Measurements from ENCODE around the gene TOM1L1. TPM values are rescaled to one million over a fixed set of nuclear protein-coding genes. Genes with fewer than 3 reads are reported as not detected.

TOM1L1 gene
- total and polyA plus RNA-seq, 7 experiments from 2014 or later: 0.19 TPM; not detected in 6

GRCh38 chr17:54991567-54991966 is 90.9 kb downstream of the TOM1L1 start:
- Histone ChIP-seq H3K4me3 (ENCODE audit: low read length) (no peak overlapping the region), H3K9me3 (ENCODE audit: control insufficient read depth in 2 of 3, low read length in 3 of 3) (no peaks in the 10 kb centered on the region), H3K27me3 (ENCODE audit: control insufficient read depth in 2 of 2, insufficient read depth in 2 of 2, low read length in 2 of 2) (no peaks in the 10 kb centered on the region), H3K36me3 (ENCODE audit: control insufficient read depth in 2 of 3, insufficient read depth in 3 of 3, low read length in 3 of 3) (no peaks in the 10 kb centered on the region), H3K4me1 (ENCODE audit: control insufficient read depth in 2 of 2, insufficient read depth in 2 of 2, low read length in 2 of 2) (no peaks in the 10 kb centered on the region), H3K27ac (ENCODE audit: low read depth, low read length) (no peak overlapping the region)
- Mint-ChIP-seq H3K4me3 (no peak overlapping the region), H3K27me3 (no peaks in the 10 kb centered on the region), H3K4me1 (peaks cover 0 to 2% (median 0%) of the 10 kb centered on the region in 7 donors), H3K27ac (no peak overlapping the region), H3K36me3 (peaks cover 0 to 10% (median 0%) of the 10 kb centered on the region in 5 donors), H3K9me3 (no peaks in the 10 kb centered on the region)
- intact Hi-C loops (cut with micrococcal nuclease): loop anchor here in 1 of 2 donors (5.0 kb wide), 2 partner anchors 246 to 521 kb away; partner anchors contain the start of gene SMIM36
- DNase-seq (no peak), ATAC-seq (no peak)
- CTCF ChIA-PET: interaction anchor here (0.8 to 1.5 kb wide), 6 partner anchors 11 to 240 kb away, joined by 3 read pairs; partner anchors contain the start of gene STXBP4
- POLR2A ChIA-PET: no interaction called here

DNA sequence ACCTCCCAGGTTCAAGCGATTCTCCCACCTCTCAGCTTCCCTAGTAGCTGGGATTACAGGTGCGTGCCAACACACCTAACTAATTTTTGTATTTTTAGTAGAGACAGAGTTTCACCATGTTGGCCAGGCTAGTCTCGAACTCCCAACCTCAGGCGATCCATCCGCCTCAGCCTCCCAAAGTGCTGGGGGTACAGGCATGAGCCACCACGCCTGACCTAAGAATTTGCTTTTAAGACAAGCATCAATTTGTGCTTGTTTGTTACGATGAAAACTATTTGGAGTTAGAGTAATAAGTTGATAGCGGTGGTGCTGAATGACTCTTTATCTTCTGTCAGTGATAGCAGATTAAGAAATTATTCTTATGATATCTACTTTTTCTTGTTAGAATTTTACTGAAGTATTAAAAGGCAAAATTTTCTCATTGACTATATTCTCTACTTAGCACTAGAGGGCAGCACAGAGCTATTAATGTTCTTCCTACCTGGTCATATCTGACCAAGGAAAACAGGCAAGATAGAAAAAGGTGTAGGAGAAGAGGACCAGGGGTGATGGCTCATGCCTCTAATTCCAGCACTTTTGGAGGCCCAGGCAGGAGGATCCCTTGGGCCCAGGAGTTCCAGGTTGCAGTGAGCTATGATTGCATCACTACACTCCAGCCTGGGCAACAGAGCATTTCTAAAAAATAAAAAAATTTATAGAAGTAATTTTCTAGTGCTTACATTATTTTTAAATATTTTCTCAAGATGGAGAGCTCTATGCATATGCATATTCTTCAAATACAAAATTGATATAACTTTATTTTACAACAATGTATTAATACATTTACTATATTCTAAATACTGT is 92.4 kb downstream of the TOM1L1 start:
- H3K4me1 Mint-ChIP-seq: peaks cover 0 to 1% (median 0%) of the 10 kb centered on the region in 7 donors
- peak in 7 of 9 donors; percentile 12 to 56 (median 36) for DNase-seq
- Histone ChIP-seq H3K4me1 (ENCODE audit: control insufficient read depth in 2 of 2, insufficient read depth in 2 of 2, low read length in 2 of 2) (no peaks in the 10 kb centered on the region), H3K4me3 (ENCODE audit: low read length) (no peak overlapping the region), H3K36me3 (ENCODE audit: control insufficient read depth in 2 of 3, insufficient read depth in 3 of 3, low read length in 3 of 3) (no peaks in the 10 kb centered on the region), H3K9me3 (ENCODE audit: control insufficient read depth in 2 of 3, low read length in 3 of 3) (no peaks in the 10 kb centered on the region), H3K27ac (ENCODE audit: low read depth, low read length) (no peak overlapping the region), H3K27me3 (ENCODE audit: control insufficient read depth in 2 of 2, insufficient read depth in 2 of 2, low read length in 2 of 2) (no peaks in the 10 kb centered on the region)
- peak; percentile 77 for ATAC-seq
- CTCF ChIA-PET: interaction anchor here (0.6 to 2.2 kb wide), 20 partner anchors 10 to 584 kb away, joined by 3 to 10 read pairs (median 5); no protein-coding TSS in a partner anchor
- no peaks in the 10 kb centered on the region for H3K27me3 Mint-ChIP-seq
- intact Hi-C loops (cut with micrococcal nuclease): loop anchor here (1.0 to 5.0 kb wide), 7 partner anchors 25 to 522 kb away; partner anchors contain the start of genes COX11 (in 1 of the 2), SMIM36 (in 1 of the 2) and STXBP4 (in 1 of the 2)
- no peak overlapping the region for H3K4me3 Mint-ChIP-seq
- no peak overlapping the region for H3K27ac Mint-ChIP-seq
- no peaks in the 10 kb centered on the region for H3K9me3 Mint-ChIP-seq
- POLR2A ChIA-PET: interaction anchor here (0.7 kb wide), 1 partner anchor 17 kb away, joined by 4 read pairs; no protein-coding TSS in a partner anchor
- H3K36me3 Mint-ChIP-seq: peaks cover 0 to 10% (median 0%) of the 10 kb centered on the region in 5 donors

DNA sequence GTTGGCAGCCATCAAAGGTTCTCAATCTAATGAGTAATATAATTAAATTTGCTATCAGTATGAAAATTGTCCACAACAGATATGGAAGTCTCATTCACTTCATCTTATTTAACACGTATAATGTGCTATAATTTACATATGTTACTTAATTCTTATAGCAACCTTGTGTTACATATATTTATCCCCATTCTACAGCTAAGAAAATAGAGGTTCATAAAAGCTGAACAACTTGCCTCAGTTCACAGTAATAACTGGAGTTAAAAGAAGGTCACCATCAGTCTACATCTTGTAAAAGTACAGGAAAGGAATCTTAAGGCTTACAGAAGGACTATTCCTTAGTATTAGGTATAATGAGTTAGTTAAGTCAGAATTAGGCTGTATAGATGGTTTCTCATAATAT is 95.8 kb downstream of the TOM1L1 start:
- ChIA-PET POLR2A (interaction anchor here (0.5 kb wide), 1 partner anchor 300 kb away, joined by 3 read pairs; no protein-coding TSS in a partner anchor), CTCF (no interaction called here)
- H3K4me1 Mint-ChIP-seq: no peaks in the 10 kb centered on the region
- peaks cover 0 to 22% (median 0%) of the 10 kb centered on the region in 5 donors for H3K36me3 Mint-ChIP-seq
- ATAC-seq: no peak
- no peaks in the 10 kb centered on the region for H3K9me3 Mint-ChIP-seq
- intact Hi-C loops (cut with micrococcal nuclease): no loop called here
- H3K27ac Mint-ChIP-seq: no peak overlapping the region
- H3K27me3 ChIP-seq (ENCODE audit: control insufficient read depth in 2 of 2, insufficient read depth in 2 of 2, low read length in 2 of 2): no peaks in the 10 kb centered on the region
- no peak overlapping the region for H3K4me3 ChIP-seq (ENCODE audit: low read length)
- H3K4me1 ChIP-seq (ENCODE audit: control insufficient read depth in 2 of 2, insufficient read depth in 2 of 2, low read length in 2 of 2): no peaks in the 10 kb centered on the region
- H3K9me3 ChIP-seq (ENCODE audit: control insufficient read depth in 2 of 3, low read length in 3 of 3): no peaks in the 10 kb centered on the region
- no peak overlapping the region for H3K27ac ChIP-seq (ENCODE audit: low read depth, low read length)
- H3K4me3 Mint-ChIP-seq: no peak overlapping the region
- DNase-seq: no peak
- H3K27me3 Mint-ChIP-seq: no peaks in the 10 kb centered on the region
- H3K36me3 ChIP-seq (ENCODE audit: control insufficient read depth in 2 of 3, insufficient read depth in 3 of 3, low read length in 3 of 3): no peaks in the 10 kb centered on the region

DNA sequence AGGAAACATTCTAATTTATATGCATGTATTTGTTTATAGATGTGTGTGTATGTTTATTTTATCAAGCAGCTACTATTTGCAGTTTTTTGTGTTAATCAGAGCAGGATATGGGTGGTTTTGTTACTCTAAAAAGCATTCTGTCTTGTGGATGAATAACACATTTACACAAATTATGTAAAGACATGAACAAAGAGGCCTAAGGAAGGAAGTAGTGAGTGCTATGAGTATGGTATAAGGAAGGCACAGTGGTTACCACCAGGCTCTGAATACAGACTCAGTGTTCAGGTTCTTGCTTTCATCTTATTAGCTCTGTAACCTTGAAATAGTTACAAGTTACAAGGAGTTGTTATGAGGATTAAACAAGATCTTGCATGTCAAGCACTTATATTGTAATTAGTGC is 101.8 kb downstream of the TOM1L1 start:
- Mint-ChIP-seq H3K4me3 (no peak overlapping the region), H3K27ac (peak overlapping the region in 1 of 9 donors; percentile 37), H3K9me3 (no peaks in the 10 kb centered on the region), H3K27me3 (no peaks in the 10 kb centered on the region), H3K4me1 (peaks cover 0 to 2% (median 0%) of the 10 kb centered on the region in 7 donors), H3K36me3 (peaks cover 0 to 12% (median 0%) of the 10 kb centered on the region in 5 donors)
- CTCF ChIA-PET: interaction anchor here (1.3 to 1.4 kb wide), 2 partner anchors 9 to 11 kb away, joined by 3 to 5 read pairs; no protein-coding TSS in a partner anchor
- intact Hi-C loops (cut with micrococcal nuclease): no loop called here
- Histone ChIP-seq H3K27ac (ENCODE audit: low read depth, low read length) (no peak overlapping the region), H3K36me3 (ENCODE audit: control insufficient read depth in 2 of 3, insufficient read depth in 3 of 3, low read length in 3 of 3) (no peaks in the 10 kb centered on the region), H3K4me1 (ENCODE audit: control insufficient read depth in 2 of 2, insufficient read depth in 2 of 2, low read length in 2 of 2) (no peaks in the 10 kb centered on the region), H3K4me3 (ENCODE audit: low read length) (no peak overlapping the region), H3K9me3 (ENCODE audit: control insufficient read depth in 2 of 3, low read length in 3 of 3) (no peaks in the 10 kb centered on the region), H3K27me3 (ENCODE audit: control insufficient read depth in 2 of 2, insufficient read depth in 2 of 2, low read length in 2 of 2) (no peaks in the 10 kb centered on the region)
- POLR2A ChIA-PET: no interaction called here
- ATAC-seq (no peak), DNase-seq (no peak)

- Mint-ChIP-seq H3K4me1 (peaks cover 0 to 2% (median 0%) of the 10 kb centered on the region in 7 donors), H3K27me3 (no peaks in the 10 kb centered on the region), H3K9me3 (no peaks in the 10 kb centered on the region), H3K36me3 (peaks cover 0 to 21% (median 10%) of the 10 kb centered on the region in 5 donors), H3K4me3 (no peak overlapping the region), H3K27ac (no peak overlapping the region)
- ChIA-PET CTCF (no interaction called here), POLR2A (no interaction called here)
- intact Hi-C loops (cut with micrococcal nuclease): no loop called here
- ATAC-seq (no peak), DNase-seq (no peak)
- Histone ChIP-seq H3K27me3 (ENCODE audit: control insufficient read depth in 2 of 2, insufficient read depth in 2 of 2, low read length in 2 of 2) (peaks cover 0 to 3% of the 10 kb centered on the region in 2 donors), H3K4me1 (ENCODE audit: control insufficient read depth in 2 of 2, insufficient read depth in 2 of 2, low read length in 2 of 2) (no peaks in the 10 kb centered on the region), H3K36me3 (ENCODE audit: control insufficient read depth in 2 of 3, insufficient read depth in 3 of 3, low read length in 3 of 3) (no peaks in the 10 kb centered on the region), H3K27ac (ENCODE audit: low read depth, low read length) (no peak overlapping the region), H3K4me3 (ENCODE audit: low read length) (no peak overlapping the region), H3K9me3 (ENCODE audit: control insufficient read depth in 2 of 3, low read length in 3 of 3) (no peaks in the 10 kb centered on the region)
Observed at GRCh38 chr17:55004484-55004883, 103.8 kb downstream of the TOM1L1 start.

- H3K4me3 ChIP-seq (ENCODE audit: low read length): no peak overlapping the region
- Mint-ChIP-seq H3K36me3 (peaks cover 0 to 17% (median 10%) of the 10 kb centered on the region in 5 donors), H3K4me3 (no peak overlapping the region), H3K4me1 (peaks cover 0 to 2% (median 0%) of the 10 kb centered on the region in 7 donors), H3K27me3 (no peaks in the 10 kb centered on the region), H3K9me3 (no peaks in the 10 kb centered on the region), H3K27ac (no peak overlapping the region)
- ChIA-PET POLR2A (no interaction called here), CTCF (interaction anchor here (1.3 kb wide), 2 partner anchors 12 to 14 kb away, joined by 3 to 9 read pairs; no protein-coding TSS in a partner anchor)
- no peaks in the 10 kb centered on the region for H3K36me3 ChIP-seq (ENCODE audit: control insufficient read depth in 2 of 3, insufficient read depth in 3 of 3, low read length in 3 of 3)
- ATAC-seq (no peak), DNase-seq (peak in 3 of 9 donors; percentile 1 to 3 (median 2))
- intact Hi-C loops (cut with micrococcal nuclease): no loop called here
- H3K27me3 ChIP-seq (ENCODE audit: control insufficient read depth in 2 of 2, insufficient read depth in 2 of 2, low read length in 2 of 2): peaks cover 0 to 3% of the 10 kb centered on the region in 2 donors
- H3K9me3 ChIP-seq (ENCODE audit: control insufficient read depth in 2 of 3, low read length in 3 of 3): no peaks in the 10 kb centered on the region
- no peak overlapping the region for H3K27ac ChIP-seq (ENCODE audit: low read depth, low read length)
- H3K4me1 ChIP-seq (ENCODE audit: control insufficient read depth in 2 of 2, insufficient read depth in 2 of 2, low read length in 2 of 2): no peaks in the 10 kb centered on the region
Observed at GRCh38 chr17:55005520-55005919, 104.9 kb downstream of the TOM1L1 start.

Measured in naive thymus-derived CD4-positive, alpha-beta T cell (primary cell).